Liver (tissue), 9 donors: ENCODE measurements around the gene PLXNA2. TPM values are rescaled to one million over a fixed set of nuclear protein-coding genes. Genes with fewer than 3 reads are reported as not detected.

Source experiments
- DNase-seq: peaks from one replicate; pipeline ENCODE4 v3.0.0-alpha.2; 2017; ENCODE audit warnings: low spot score
- H3K27ac ChIP-seq, 2 donors: one replicate each; pipeline ENCODE4 v1.7.0; 2013; ENCODE audit warnings: inconsistent platforms in 2 of 2, low read length in 2 of 2, control low read depth in 1 of 2, low read depth in 1 of 2, mild to moderate bottlenecking in 1 of 2
- H3K27me3 ChIP-seq, 4 donors: one replicate each; pipeline versions ENCODE4 v1.6.1 to v1.7.0; 2013; ENCODE audit warnings: low read length in 3 of 4, inconsistent platforms in 1 of 4, mild to moderate bottlenecking in 1 of 4, moderate library complexity in 1 of 4; ENCODE audit not compliant: control insufficient read depth in 4 of 4, insufficient read depth in 4 of 4
- H3K36me3 ChIP-seq, 4 donors: one replicate each; pipeline versions ENCODE4 v1.6.1 to v1.7.0; 2013; ENCODE audit warnings: low read length in 3 of 4, mild to moderate bottlenecking in 3 of 4, low read depth in 1 of 4, moderate library complexity in 1 of 4; ENCODE audit not compliant: control insufficient read depth in 4 of 4, insufficient read depth in 3 of 4
- H3K4me1 ChIP-seq, 4 donors: one replicate each; pipeline versions ENCODE4 v1.6.1 to v1.7.0; 2013; ENCODE audit warnings: low read length in 3 of 4, mild to moderate bottlenecking in 3 of 4, moderate library complexity in 1 of 4; ENCODE audit not compliant: control insufficient read depth in 4 of 4, insufficient read depth in 4 of 4
- H3K4me3 ChIP-seq, 3 donors: one replicate each; pipeline versions ENCODE4 v1.6.1 to v1.7.0; 2013; ENCODE audit warnings: low read length in 3 of 3, control low read depth in 1 of 3, low read depth in 1 of 3, mild to moderate bottlenecking in 1 of 3
- H3K9ac ChIP-seq, 2 donors: one replicate each; pipeline ENCODE4 v1.7.0; 2013; ENCODE audit warnings: low read length in 2 of 2, mild to moderate bottlenecking in 2 of 2, moderate library complexity in 2 of 2, control low read depth in 1 of 2, low read depth in 1 of 2
- H3K9me3 ChIP-seq, 4 donors: one replicate each; pipeline versions ENCODE4 v1.6.1 to v1.7.0; 2013; ENCODE audit warnings: low read length in 3 of 4; ENCODE audit not compliant: control insufficient read depth in 4 of 4
- ATF3 ChIP-seq: IDR thresholded peaks from 2 replicates; pipeline ENCODE4 v1.6.1; 2016; ENCODE audit warnings: antibody characterized with exemption
- CTCF ChIP-seq: fragments of 150-350 bp; IDR thresholded peaks from 2 replicates; pipeline ENCODE4 v1.5.1; 2017; ENCODE audit warnings: improper control_type of control experiment, low read depth, low read length; ENCODE audit not compliant: missing input control
- EGR1 ChIP-seq, 2 donors: IDR thresholded peaks; 2 replicates each; pipeline ENCODE4 v1.6.1; 2016 to 2018; ENCODE audit warnings: antibody characterized with exemption in 2 of 2, low read depth in 2 of 2
- FOXA1 ChIP-seq: IDR thresholded peaks from 2 replicates; pipeline ENCODE4 v1.6.1; 2016; ENCODE audit warnings: antibody characterized with exemption
- FOXA2 ChIP-seq: IDR thresholded peaks from 2 replicates; pipeline ENCODE4 v1.6.1; 2016; ENCODE audit warnings: antibody characterized with exemption
- GABPA ChIP-seq, 2 donors: IDR thresholded peaks in 1 of 2; conservative IDR thresholded peaks in 1 of 2; 2 replicates each; pipeline ENCODE4 v1.6.1; 2016; ENCODE audit warnings: antibody characterized with exemption in 2 of 2, mild to moderate bottlenecking in 1 of 2, moderate library complexity in 1 of 2
- HNF4A ChIP-seq, 2 donors: conservative IDR thresholded peaks; 2 replicates each; pipeline ENCODE4 v1.6.1; 2016; ENCODE audit warnings: antibody characterized with exemption in 2 of 2, mild to moderate bottlenecking in 2 of 2
- HNF4G ChIP-seq: IDR thresholded peaks from 2 replicates; pipeline ENCODE4 v1.6.1; 2016; ENCODE audit warnings: antibody characterized with exemption
- JUND ChIP-seq, 2 donors: IDR thresholded peaks; 2 replicates each; pipeline ENCODE4 v1.6.1; 2016; ENCODE audit warnings: antibody characterized with exemption in 2 of 2
- MAX ChIP-seq: IDR thresholded peaks from 2 replicates; pipeline ENCODE4 v1.6.1; 2016; ENCODE audit warnings: antibody characterized with exemption
- NR2F2 ChIP-seq: IDR thresholded peaks from 2 replicates; pipeline ENCODE4 v1.6.1; 2016; ENCODE audit warnings: antibody characterized with exemption
- RAD21 ChIP-seq, 2 donors: IDR thresholded peaks; 2 replicates each; pipeline ENCODE4 v1.6.1; 2016; ENCODE audit warnings: antibody characterized with exemption in 2 of 2, mild to moderate bottlenecking in 2 of 2
- REST ChIP-seq: IDR thresholded peaks from 2 replicates; pipeline ENCODE4 v1.6.1; 2016; ENCODE audit warnings: antibody characterized with exemption, mild to moderate bottlenecking
- SP1 ChIP-seq: IDR thresholded peaks from 2 replicates; pipeline ENCODE4 v1.6.1; 2018; ENCODE audit warnings: antibody characterized with exemption, mild to moderate bottlenecking
- TAF1 ChIP-seq: conservative IDR thresholded peaks from 2 replicates; pipeline ENCODE4 v1.6.1; 2016; ENCODE audit warnings: antibody characterized with exemption, mild to moderate bottlenecking
- YY1 ChIP-seq: IDR thresholded peaks from 2 replicates; pipeline ENCODE4 v1.6.1; 2016; ENCODE audit warnings: antibody characterized with exemption, mild to moderate bottlenecking
- ZBTB33 ChIP-seq: IDR thresholded peaks from 2 replicates; pipeline ENCODE4 v1.6.1; 2016; ENCODE audit warnings: antibody characterized with exemption
- WGBS: extraction: QIAGEN DNeasy Blood & Tissue Kit; methylation state at CpG from one replicate; pipeline ENCODE4 v1.1.7; 2013; 5-methylcytosine and 5-hydroxymethylcytosine counted together
- polyA plus RNA-seq, 2 donors: library from polyadenylated mRNA; stranded (reverse) in 1 of 2; unstranded in 1 of 2; fragments of 200-250 nt in 1 of 2; fragments of >200 nt in 1 of 2; fragmentation: Nextera tagmentation in 1 of 2; extraction: Ambion mirVana in 1 of 2; gene quantifications; one replicate each; pipeline versions ENCODE4 v1.2.1 to v1.2.3, GENCODE V29; 2013 to 2015
- total RNA-seq, 2 donors: library from RNA; depleted of rRNA; stranded (reverse); fragments of >200 nt; gene quantifications; one replicate each; pipeline ENCODE4 v1.2.3, GENCODE V29; 2014
- donor health status: healthy.
- donor health status: healthy.
- donor health status: healthy.
- donor health status: healthy.
- donor health status: healthy.

The PLXNA2 gene
- total and polyA plus RNA-seq, 4 donors, result 1.8 to 9.2 (median 2.8) TPM

GRCh38 chr1:208187499-208188041 is 56.6 kb downstream of the PLXNA2 start (continued):
- TF ChIP-seq MAX (no peak), FOXA1 (no peak), NR2F2 (no peak), ATF3 (no peak), FOXA2 (no peak), YY1 (no peak), EGR1 (IDR thresholded peaks at IDR 0.05; ENCODE audit: low read depth in 2 of 2) (no peak), ZBTB33 (no peak), HNF4A (conservative IDR thresholded peaks at IDR 0.05) (no peak)

GRCh38 chr1:208185801-208186231 is 58.4 kb downstream of the PLXNA2 start:
- WGBS, result 93% methylated on average over 3 of the region's 3 CpGs
- Histone ChIP-seq H3K4me3 (no peak overlapping the region), H3K4me1 (peaks cover 8 to 27% (median 22%) of the 10 kb centered on the region in 4 donors), H3K27me3 (no peaks in the 10 kb centered on the region), H3K9me3 (no peaks in the 10 kb centered on the region), H3K27ac (no peak overlapping the region), H3K36me3 (no peaks in the 10 kb centered on the region), H3K9ac (no peak overlapping the region)
- TF ChIP-seq TAF1 (no peak), ATF3 (no peak), REST (no peak), RAD21 (IDR thresholded peaks at IDR 0.05) (no peak), ZBTB33 (no peak), YY1 (no peak), NR2F2 (no peak), SP1 (no peak), CTCF (no peak), HNF4A (conservative IDR thresholded peaks at IDR 0.05) (no peak), EGR1 (IDR thresholded peaks at IDR 0.05; ENCODE audit: low read depth in 2 of 2) (no peak), JUND (IDR thresholded peaks at IDR 0.05) (no peak), MAX (no peak), GABPA (IDR thresholded peaks at IDR 0.05 in 1 of 2, conservative IDR thresholded peaks at IDR 0.05 in 1 of 2) (no peak), FOXA1 (no peak), HNF4G (no peak)
- DNase-seq, result no peak
